ENCODE data around the gene RGP1.

Gene RGP1

GRCh38 chr9:35759795-35760194 is 10.7 kb downstream of the RGP1 start:
- Mint-ChIP-seq H3K4me1 (ENCODE audit: low read depth) (peaks cover 33% of the 10 kb centered on the region), H3K9me3 (no peaks in the 10 kb centered on the region), H3K27me3 (peaks cover 10% of the 10 kb centered on the region), H3K4me3 (no peak overlapping the region), H3K36me3 (ENCODE audit: low read depth) (no peaks in the 10 kb centered on the region), H3K27ac (no peak overlapping the region)
- intact Hi-C loops (cut with micrococcal nuclease): no loop called here

DNA sequence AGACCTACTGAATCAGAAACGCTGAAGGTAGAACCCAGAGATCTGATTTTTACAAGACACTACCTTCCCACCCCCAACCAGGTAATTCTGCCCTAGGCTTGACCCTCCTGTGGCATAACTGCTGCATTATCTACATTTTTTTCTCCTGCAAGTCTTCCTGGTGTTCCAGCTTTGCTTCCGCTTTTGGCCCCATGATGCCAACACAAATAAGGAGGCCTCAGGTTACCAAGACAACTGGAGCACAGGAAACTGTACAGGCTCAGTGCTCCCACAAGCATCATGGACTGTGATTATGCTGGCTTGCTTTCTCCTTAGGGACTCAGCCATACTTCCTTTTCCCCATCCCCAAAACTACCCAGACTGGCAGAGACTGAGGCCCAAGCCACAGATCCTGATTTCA is 11.6 kb downstream of the RGP1 start:
- Mint-ChIP-seq H3K27ac (no peak overlapping the region), H3K9me3 (no peaks in the 10 kb centered on the region), H3K4me3 (no peak overlapping the region), H3K27me3 (peaks cover 10% of the 10 kb centered on the region), H3K4me1 (ENCODE audit: low read depth) (peaks cover 32% of the 10 kb centered on the region), H3K36me3 (ENCODE audit: low read depth) (no peaks in the 10 kb centered on the region)
- intact Hi-C loops (cut with micrococcal nuclease): no loop called here

GRCh38 chr9:35763181-35763580 is 14.1 kb downstream of the RGP1 start:
- Mint-ChIP-seq H3K27ac (no peak overlapping the region), H3K4me3 (no peak overlapping the region), H3K4me1 (ENCODE audit: low read depth) (peaks cover 12% of the 10 kb centered on the region), H3K9me3 (no peaks in the 10 kb centered on the region), H3K27me3 (peaks cover 4% of the 10 kb centered on the region), H3K36me3 (ENCODE audit: low read depth) (no peaks in the 10 kb centered on the region)
- intact Hi-C loops (cut with micrococcal nuclease): no loop called here

GRCh38 chr9:35763803-35764202 is 14.7 kb downstream of the RGP1 start:
- peaks cover 7% of the 10 kb centered on the region for H3K4me1 Mint-ChIP-seq (ENCODE audit: low read depth)
- H3K4me3 Mint-ChIP-seq: no peak overlapping the region
- H3K27me3 Mint-ChIP-seq: peaks cover 2% of the 10 kb centered on the region
- H3K36me3 Mint-ChIP-seq (ENCODE audit: low read depth): no peaks in the 10 kb centered on the region
- intact Hi-C loops (cut with micrococcal nuclease): no loop called here
- no peaks in the 10 kb centered on the region for H3K9me3 Mint-ChIP-seq
- H3K27ac Mint-ChIP-seq: no peak overlapping the region

DNA sequence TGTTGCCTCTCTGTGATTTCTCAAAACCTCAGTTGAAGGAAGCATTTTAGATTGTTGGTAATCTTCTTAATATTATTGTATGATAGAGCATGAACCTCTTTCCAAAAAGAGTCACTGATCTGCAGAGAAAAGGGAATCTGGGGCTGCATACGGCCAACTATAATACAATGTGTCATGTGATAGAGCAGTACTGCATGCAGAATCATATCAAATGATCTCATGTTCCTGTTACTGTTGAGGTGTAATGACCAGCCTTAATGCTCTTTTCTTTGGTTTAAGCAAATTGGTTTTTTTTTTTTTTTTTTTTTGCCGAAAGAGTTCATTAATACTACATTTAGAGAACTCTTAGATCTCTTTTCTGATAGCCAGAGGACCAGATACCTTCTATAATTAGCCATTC is 17.9 kb downstream of the RGP1 start:
- no peak overlapping the region for H3K4me3 Mint-ChIP-seq
- H3K4me1 Mint-ChIP-seq (ENCODE audit: low read depth): no peaks in the 10 kb centered on the region
- no peak overlapping the region for H3K27ac Mint-ChIP-seq
- H3K36me3 Mint-ChIP-seq (ENCODE audit: low read depth): no peaks in the 10 kb centered on the region
- H3K9me3 Mint-ChIP-seq: no peaks in the 10 kb centered on the region
- intact Hi-C loops (cut with micrococcal nuclease): no loop called here
- no peaks in the 10 kb centered on the region for H3K27me3 Mint-ChIP-seq

DNA sequence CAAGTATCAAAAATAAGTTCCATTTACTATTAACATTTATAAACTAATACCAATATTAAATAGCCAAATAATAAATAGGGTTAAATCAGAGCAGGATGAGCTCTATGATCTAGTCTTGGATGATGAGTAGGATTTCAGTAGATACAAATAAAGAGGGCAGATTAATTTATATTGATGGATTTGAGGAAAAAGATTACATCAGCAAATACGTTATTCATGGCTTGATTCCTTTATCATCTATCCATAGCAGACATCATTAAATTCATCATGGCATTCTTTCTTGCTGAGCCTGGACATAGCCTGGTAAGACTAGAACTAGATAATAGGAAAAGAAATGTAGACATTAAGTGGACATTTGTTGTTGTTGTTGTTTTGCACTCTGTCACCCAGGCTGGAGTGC is 18.4 kb downstream of the RGP1 start:
- no peaks in the 10 kb centered on the region for H3K36me3 Mint-ChIP-seq (ENCODE audit: low read depth)
- H3K9me3 Mint-ChIP-seq: no peaks in the 10 kb centered on the region
- H3K4me3 Mint-ChIP-seq: no peak overlapping the region
- no peak overlapping the region for H3K27ac Mint-ChIP-seq
- H3K27me3 Mint-ChIP-seq: no peaks in the 10 kb centered on the region
- H3K4me1 Mint-ChIP-seq (ENCODE audit: low read depth): no peaks in the 10 kb centered on the region
- intact Hi-C loops (cut with micrococcal nuclease): no loop called here

DNA sequence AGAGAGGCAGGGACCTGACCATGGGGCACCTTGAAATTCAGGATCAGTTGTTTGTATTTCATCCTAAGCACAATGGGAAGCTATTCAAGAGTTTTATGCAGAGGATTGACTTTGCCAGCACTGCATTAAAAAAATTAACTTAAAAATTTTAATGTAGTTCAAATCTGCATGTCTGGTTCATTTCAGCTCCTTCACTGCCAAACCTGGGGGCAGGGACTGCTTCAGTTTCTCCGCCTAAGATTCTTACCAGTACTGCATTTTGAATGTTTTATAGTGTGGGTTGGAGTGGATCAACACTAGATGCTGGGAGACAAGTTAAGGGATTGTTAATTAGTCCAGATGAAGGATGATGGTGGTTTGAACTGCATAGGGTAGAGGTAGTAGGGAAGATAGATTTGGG is 20.7 kb downstream of the RGP1 start:
- Mint-ChIP-seq H3K36me3 (ENCODE audit: low read depth) (no peaks in the 10 kb centered on the region), H3K4me1 (ENCODE audit: low read depth) (peaks cover under 1% of the 10 kb centered on the region), H3K27ac (no peak overlapping the region), H3K4me3 (no peak overlapping the region), H3K27me3 (no peaks in the 10 kb centered on the region), H3K9me3 (no peaks in the 10 kb centered on the region)
- intact Hi-C loops (cut with micrococcal nuclease): no loop called here

- no peaks in the 10 kb centered on the region for H3K27me3 Mint-ChIP-seq
- H3K4me1 Mint-ChIP-seq (ENCODE audit: low read depth): peaks cover 13% of the 10 kb centered on the region
- no peaks in the 10 kb centered on the region for H3K9me3 Mint-ChIP-seq
- intact Hi-C loops (cut with micrococcal nuclease): no loop called here
- no peak overlapping the region for H3K4me3 Mint-ChIP-seq
- no peak overlapping the region for H3K27ac Mint-ChIP-seq
- H3K36me3 Mint-ChIP-seq (ENCODE audit: low read depth): no peaks in the 10 kb centered on the region
Measured at GRCh38 chr9:35771075-35771433, 22.0 kb downstream of the RGP1 start.

GRCh38 chr9:35771534-35771933 is 22.4 kb downstream of the RGP1 start:
- intact Hi-C loops (cut with micrococcal nuclease): no loop called here
- H3K27me3 Mint-ChIP-seq: no peaks in the 10 kb centered on the region
- H3K27ac Mint-ChIP-seq: no peak overlapping the region
- H3K9me3 Mint-ChIP-seq: no peaks in the 10 kb centered on the region
- peaks cover 17% of the 10 kb centered on the region for H3K4me1 Mint-ChIP-seq (ENCODE audit: low read depth)
- H3K4me3 Mint-ChIP-seq: no peak overlapping the region
- H3K36me3 Mint-ChIP-seq (ENCODE audit: low read depth): no peaks in the 10 kb centered on the region

- intact Hi-C loops (cut with micrococcal nuclease): no loop called here
- H3K27ac Mint-ChIP-seq: no peak overlapping the region
Measured at GRCh38 chr9:35771943-35772342, 22.9 kb downstream of the RGP1 start.

GRCh38 chr9:35774907-35775635 is 26.0 kb downstream of the RGP1 start:
- Mint-ChIP-seq H3K9me3 (no peaks in the 10 kb centered on the region), H3K27me3 (peaks cover 1% of the 10 kb centered on the region), H3K27ac (peak overlapping the region; percentile 68), H3K4me3 (no peak overlapping the region), H3K36me3 (ENCODE audit: low read depth) (no peaks in the 10 kb centered on the region), H3K4me1 (ENCODE audit: low read depth) (peaks cover 17% of the 10 kb centered on the region)
- intact Hi-C loops (cut with micrococcal nuclease): no loop called here

More at GRCh38 chr9:35771943-35772342, 22.9 kb downstream of the RGP1 start:
- Mint-ChIP-seq H3K36me3 (ENCODE audit: low read depth) (no peaks in the 10 kb centered on the region), H3K4me1 (ENCODE audit: low read depth) (peaks cover 17% of the 10 kb centered on the region), H3K4me3 (no peak overlapping the region), H3K27me3 (no peaks in the 10 kb centered on the region), H3K9me3 (no peaks in the 10 kb centered on the region)

DNA sequence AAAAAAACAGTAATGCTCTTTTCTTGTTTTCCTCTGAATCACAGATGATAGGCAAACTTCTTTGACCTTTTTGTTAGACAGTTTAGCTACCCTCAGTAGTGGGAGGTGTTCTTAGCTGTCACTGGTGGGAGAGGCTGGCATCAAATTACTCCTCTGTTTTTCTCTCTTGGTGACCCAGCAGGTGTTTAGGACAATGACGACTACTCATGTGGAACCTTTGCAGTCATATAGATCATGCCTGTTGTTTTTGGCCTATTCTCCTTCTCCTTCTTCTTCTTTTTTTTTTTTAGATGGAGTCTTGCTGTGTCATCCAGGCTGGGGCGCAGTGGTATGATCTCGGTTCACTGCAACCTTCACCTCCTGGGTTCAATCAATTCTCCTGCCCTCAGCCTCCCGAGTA is 26.9 kb downstream of the RGP1 start:
- Mint-ChIP-seq H3K9me3 (no peaks in the 10 kb centered on the region), H3K27ac (peak overlapping the region; percentile 41)
- intact Hi-C loops (cut with micrococcal nuclease): no loop called here

GRCh38 chr9:35778496-35778895 is 29.4 kb downstream of the RGP1 start:
- no peaks in the 10 kb centered on the region for H3K36me3 Mint-ChIP-seq (ENCODE audit: low read depth)
- no peak overlapping the region for H3K27ac Mint-ChIP-seq
- H3K4me1 Mint-ChIP-seq (ENCODE audit: low read depth): peaks cover 17% of the 10 kb centered on the region
- no peak overlapping the region for H3K4me3 Mint-ChIP-seq
- peaks cover 1% of the 10 kb centered on the region for H3K27me3 Mint-ChIP-seq
- no peaks in the 10 kb centered on the region for H3K9me3 Mint-ChIP-seq
- intact Hi-C loops (cut with micrococcal nuclease): no loop called here

More for the DNA sequence above, 26.9 kb downstream of the RGP1 start:
- Mint-ChIP-seq H3K4me1 (ENCODE audit: low read depth) (peaks cover 17% of the 10 kb centered on the region), H3K4me3 (no peak overlapping the region), H3K36me3 (ENCODE audit: low read depth) (no peaks in the 10 kb centered on the region), H3K27me3 (peaks cover 1% of the 10 kb centered on the region)

DNA sequence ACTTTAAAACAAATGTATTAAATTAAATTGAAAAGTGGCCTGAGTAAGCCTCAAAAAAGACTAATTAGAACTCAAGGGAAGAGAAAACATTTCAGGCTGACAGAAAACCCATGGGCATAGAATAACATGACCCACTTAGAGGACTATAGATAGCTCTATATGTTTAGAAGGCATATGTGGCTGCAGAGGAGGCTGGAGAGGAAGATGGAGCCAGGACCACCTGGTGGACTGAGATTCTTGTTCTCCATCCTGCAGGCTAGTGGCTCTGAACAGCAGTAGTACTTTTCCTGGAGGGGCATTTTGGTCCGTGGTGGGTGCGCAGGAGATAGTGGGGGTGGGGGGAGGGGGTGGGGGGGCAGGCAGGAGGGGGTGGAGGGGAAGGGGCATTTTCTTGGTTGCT is 32.0 kb downstream of the RGP1 start:
- H3K27me3 Mint-ChIP-seq: peaks cover 1% of the 10 kb centered on the region
- H3K4me1 Mint-ChIP-seq (ENCODE audit: low read depth): peaks cover 3% of the 10 kb centered on the region
- no peak overlapping the region for H3K4me3 Mint-ChIP-seq
- H3K36me3 Mint-ChIP-seq (ENCODE audit: low read depth): no peaks in the 10 kb centered on the region
- no peaks in the 10 kb centered on the region for H3K9me3 Mint-ChIP-seq
- H3K27ac Mint-ChIP-seq: no peak overlapping the region
- intact Hi-C loops (cut with micrococcal nuclease): no loop called here

GRCh38 chr9:35783418-35783817 is 34.3 kb downstream of the RGP1 start:
- peaks cover 1% of the 10 kb centered on the region for H3K27me3 Mint-ChIP-seq
- peaks cover 8% of the 10 kb centered on the region for H3K4me1 Mint-ChIP-seq (ENCODE audit: low read depth)
- no peak overlapping the region for H3K27ac Mint-ChIP-seq
- no peaks in the 10 kb centered on the region for H3K9me3 Mint-ChIP-seq
- intact Hi-C loops (cut with micrococcal nuclease): no loop called here
- H3K4me3 Mint-ChIP-seq: no peak overlapping the region
- no peaks in the 10 kb centered on the region for H3K36me3 Mint-ChIP-seq (ENCODE audit: low read depth)

All from dendritic cell treated with granulocyte-macrophage colony-stimulating factor and Interleukin-4, amounts not matched to agents 40 ng/mL and 50 ng/mL, for 4 days (primary cell).